GM19035 (cell line): ENCODE measurements around the gene RSAD1.

ENCODE experiments used
- ATAC-seq: cut with Tn5 transposase; IDR thresholded peaks from one replicate; pipeline ENCODE4 v1.9.1; 2021; ENCODE audit not compliant: unreplicated experiment

Gene RSAD1

GRCh38 chr17:50457621-50458020 lies 21.0 kb upstream of the RSAD1 start:
- ATAC-seq = no peak

- no peak for ATAC-seq
These were observed 20.4 kb upstream of the RSAD1 start for GRCh38 chr17:50458270-50458669.

DNA sequence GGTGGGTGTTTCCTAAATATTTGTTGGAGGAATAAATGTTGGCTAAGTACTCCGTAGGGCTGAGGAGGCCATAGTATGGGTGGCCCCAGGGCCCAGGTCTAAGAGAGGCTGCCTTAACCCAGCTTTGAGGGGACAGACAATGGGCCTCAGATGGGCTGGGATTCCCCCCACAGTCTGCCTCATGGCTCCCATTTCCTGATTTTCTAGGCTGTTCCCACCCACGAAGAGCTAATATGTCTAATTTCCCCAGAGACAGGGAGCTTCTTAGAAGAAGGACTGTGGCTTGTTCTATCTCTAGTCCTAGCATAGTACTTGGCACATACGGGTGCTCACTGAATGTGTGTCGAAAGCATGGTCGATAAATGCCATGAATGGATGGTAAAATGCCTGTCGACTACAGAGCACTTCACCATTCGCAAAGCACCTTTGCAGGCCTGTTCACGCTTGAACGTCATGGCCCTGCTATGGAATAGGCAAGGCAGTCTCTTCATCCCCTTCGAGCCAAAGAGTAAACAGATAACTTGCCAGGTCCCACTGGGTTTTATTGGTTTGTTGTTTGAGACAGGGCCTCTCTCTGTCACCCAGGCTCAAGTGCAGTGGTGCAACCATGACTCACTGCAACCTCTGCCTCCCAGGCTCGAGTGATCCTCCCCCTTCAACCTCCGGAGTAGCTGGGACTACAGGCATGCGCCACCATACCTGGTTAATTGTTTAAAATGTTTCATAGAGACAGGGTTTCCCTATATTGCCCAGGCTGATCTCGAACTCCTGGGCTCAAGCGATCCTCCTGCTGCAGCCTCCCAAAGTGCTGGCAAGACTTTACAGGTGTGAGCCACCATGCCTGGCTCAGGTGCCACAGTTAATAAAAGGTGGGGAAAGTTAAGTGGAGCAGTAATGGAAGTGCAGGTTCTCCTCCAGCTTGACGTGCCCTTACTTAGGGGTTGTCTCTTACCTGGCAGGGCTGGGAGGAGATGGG lies 19.7 kb upstream of the RSAD1 start:
- ATAC-seq = no peak

GRCh38 chr17:50459756-50460155 lies 18.9 kb upstream of the RSAD1 start:
- ATAC-seq = no peak

DNA sequence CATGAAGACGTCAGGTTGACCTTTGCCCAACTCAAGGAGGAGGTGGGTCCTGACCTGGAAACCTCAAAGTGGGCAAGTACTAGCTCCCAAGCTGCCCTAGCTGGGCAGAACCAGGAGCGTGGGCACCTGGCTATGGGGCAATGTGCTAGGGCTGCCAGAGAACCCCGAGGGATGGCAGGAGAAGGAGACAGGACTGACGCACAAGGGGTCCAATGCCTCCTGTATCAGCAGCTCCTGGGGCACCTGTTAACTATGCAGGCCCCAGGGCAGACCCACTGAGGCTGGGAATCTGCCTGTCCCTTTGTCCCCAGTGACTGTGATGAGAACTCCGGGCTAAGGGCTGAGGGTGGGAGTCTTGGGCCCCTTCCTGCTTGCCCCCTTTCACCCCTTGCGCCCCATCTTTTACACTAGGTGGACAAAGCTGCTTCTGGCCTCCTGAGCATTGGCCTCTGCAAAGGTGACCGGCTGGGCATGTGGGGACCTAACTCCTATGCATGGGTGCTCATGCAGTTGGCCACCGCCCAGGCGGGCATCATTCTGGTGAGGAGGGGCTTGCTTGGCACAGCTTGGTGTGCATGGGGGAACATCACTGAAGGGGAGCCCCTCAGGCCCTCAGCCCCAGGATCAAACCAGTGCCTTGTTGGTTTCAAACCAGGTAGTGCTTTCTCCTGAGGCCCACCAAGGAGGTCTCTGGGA lies 17.7 kb upstream of the RSAD1 start:
- no peak for ATAC-seq

GRCh38 chr17:50461550-50462132 lies 17.0 kb upstream of the RSAD1 start:
- ATAC-seq = no peak

DNA sequence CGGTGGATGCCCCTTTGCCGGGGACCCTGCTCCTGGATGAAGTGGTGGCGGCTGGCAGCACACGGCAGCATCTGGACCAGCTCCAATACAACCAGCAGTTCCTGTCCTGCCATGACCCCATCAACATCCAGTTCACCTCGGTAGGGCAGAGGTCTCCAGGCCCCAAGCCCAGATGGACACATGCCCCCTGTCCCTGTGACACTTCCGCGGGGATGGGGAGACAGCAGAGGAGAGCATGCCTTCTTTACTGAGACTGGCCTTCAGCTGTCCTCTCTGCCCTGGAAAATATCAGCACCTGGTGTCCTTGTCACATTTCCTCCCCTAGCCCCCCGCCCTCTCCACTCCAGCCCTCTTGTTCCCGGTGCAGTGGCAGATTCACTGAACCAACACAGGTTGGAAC lies 16.2 kb upstream of the RSAD1 start:
- ATAC-seq = no peak

GRCh38 chr17:50464121-50464520 lies 14.5 kb upstream of the RSAD1 start:
- no peak for ATAC-seq

DNA sequence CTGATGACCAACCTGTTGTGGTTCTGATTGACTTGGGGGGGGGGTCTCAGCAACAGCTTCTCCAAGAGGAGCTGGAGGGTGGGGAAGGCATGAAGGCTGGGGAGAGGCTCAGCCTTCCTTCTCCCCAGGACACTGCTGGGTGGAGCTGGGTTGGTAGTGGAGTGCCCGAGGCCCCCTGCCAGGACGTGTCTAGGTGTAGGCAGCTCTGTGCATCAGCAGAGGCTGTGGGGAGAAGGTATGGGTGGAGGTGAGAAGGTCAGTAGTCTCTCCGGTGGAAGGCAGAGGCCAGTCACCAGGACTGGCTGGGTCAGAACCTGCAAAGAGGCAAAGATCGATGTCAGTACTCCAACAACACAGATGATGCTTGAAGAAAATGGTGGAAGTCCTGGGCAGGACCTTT lies 13.9 kb upstream of the RSAD1 start:
- ATAC-seq = no peak

DNA sequence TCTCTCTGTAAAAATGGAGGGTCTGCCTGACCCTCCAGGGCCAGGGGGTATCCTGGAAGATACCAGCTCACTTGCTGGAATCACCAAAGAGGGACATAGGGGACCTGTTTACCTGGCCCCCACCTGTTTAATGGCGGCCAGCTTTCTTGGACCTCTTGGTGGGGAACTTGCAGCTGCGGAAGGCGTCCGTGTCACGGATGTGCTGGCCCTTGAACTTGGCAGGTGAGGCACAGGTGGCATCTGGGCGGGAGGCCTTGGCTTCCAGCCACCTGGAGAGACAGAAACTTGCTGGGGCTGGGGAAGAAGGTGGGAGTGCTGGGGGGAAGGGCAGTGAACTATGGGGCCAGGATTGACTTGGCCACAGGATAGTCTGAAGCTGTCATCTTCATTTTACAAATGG lies 13.5 kb upstream of the RSAD1 start:
- no peak for ATAC-seq

- no peak for ATAC-seq
These were observed 13.0 kb upstream of the RSAD1 start for GRCh38 chr17:50465635-50466034.

- ATAC-seq = no peak
These were observed 12.1 kb upstream of the RSAD1 start for GRCh38 chr17:50466371-50467113.

GRCh38 chr17:50467114-50467854 lies 11.4 kb upstream of the RSAD1 start:
- no peak for ATAC-seq

- no peak for ATAC-seq
These were observed 10.8 kb upstream of the RSAD1 start for GRCh38 chr17:50467855-50468303.

DNA sequence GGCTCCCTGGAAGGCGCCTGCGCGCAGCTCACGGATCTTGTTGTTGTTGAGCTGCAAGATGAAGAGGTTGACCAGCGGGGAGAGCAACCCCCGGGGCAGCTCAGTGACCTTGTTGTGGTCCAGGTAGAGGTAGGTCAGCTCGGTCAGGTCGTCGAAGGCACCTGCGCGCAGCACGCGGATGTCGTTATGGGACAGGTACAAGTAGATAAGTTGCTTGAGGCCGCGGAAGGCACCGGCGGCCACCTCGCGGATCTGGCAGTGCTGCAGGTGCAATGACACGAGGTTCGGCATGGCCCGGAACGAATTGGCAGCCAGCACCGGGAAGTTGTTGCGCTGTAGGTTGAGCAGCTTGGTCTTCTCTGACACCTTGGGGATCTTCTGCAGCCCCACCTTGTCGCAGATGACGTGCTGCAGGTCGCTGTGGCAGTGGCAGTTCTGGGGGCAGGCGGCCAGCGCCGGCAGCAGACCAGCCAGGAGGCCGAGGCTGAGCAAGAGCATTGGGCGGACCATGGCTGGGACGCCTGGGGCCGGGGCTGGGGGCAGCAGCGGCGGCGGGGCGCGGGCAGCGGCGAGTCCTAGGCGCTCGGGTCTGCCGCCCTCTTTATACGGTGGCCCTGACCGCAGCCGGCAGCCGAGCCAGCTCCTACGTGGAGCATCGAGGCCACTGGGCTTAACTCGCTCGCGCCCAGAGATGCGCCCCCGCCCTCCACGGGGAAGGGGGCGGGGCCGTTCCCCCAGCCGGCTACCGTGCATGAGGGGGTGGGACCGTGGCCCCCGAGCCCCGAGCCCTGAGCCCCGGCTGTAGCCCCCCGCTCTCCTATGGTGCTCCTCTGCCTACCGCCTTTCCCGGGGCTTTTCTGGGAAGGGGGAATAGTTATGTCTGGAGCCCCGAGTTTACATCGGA lies 10.1 kb upstream of the RSAD1 start, which contains the start of gene CHAD:
TSS of gene CHAD (minus strand) at position 577 of the 904 bp plus-strand sequence. CDS start at position 510, 67 bp downstream.
- ATAC-seq = no peak

DNA sequence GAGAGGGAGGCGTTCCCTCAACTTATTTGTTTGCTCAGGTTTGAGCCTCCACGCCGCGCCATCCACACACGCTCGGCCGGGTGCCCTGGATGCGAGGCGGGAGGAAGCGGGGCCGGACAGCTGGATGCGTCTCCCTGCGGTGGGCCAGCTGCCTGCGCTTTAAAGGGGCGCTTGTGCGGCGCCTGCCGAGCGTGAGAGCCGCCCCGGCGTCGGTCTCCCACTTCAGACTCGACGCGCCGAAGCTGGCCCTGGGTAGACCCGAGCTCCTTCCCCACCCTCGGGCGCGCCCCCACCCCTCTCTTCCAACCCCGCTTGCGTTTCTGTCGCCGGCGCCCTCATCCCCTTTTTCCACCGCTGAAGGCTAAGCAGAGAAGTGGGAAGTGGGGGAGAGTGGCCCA lies 9.5 kb upstream of the RSAD1 start:
- ATAC-seq = no peak

GRCh38 chr17:50469671-50470305 lies 8.9 kb upstream of the RSAD1 start:
- ATAC-seq = no peak

GRCh38 chr17:50470426-50470825 lies 8.2 kb upstream of the RSAD1 start:
- no peak for ATAC-seq
